Glomerular endothelial cell (primary cell): Measurements from ENCODE around the gene PHC1. TPM values are rescaled to one million over a fixed set of nuclear protein-coding genes. Genes with fewer than 3 reads are reported as not detected.
"Not testable (repeated sequence)": the region's sequence is repeated elsewhere in the genome, so short reads cannot be mapped to it uniquely, and the experiment has no call there.

Experiments
- DNase-seq: peaks from one replicate; pipeline ENCODE4 v3.0.0-alpha.2; 2011; ENCODE audit warnings: low read depth, low spot score; ENCODE audit errors: extremely low read depth
- total RNA-seq: library from RNA; depleted of rRNA; stranded (reverse); fragments of >200 nt; gene quantifications from 2 replicates; pipeline ENCODE4 v1.2.3, GENCODE V29; 2015

PHC1 gene
- total RNA-seq: 25.1 and 32.2 TPM in 2 replicates

GRCh38 chr12:8914033-8914715 is at the start of gene PHC1:
PHC1 (plus strand) TSS chr12:8914509; CDS start chr12:8917678, 3,169 bp downstream.
- peak; percentile 12 for DNase-seq

- no peak for DNase-seq
Observed at GRCh38 chr12:8866429-8866828, 47.9 kb upstream of the PHC1 start.

- no peak for DNase-seq
Observed at GRCh38 chr12:8867009-8867408, 47.3 kb upstream of the PHC1 start.

GRCh38 chr12:8867786-8868185 is 46.5 kb upstream of the PHC1 start:
- DNase-seq: no peak

GRCh38 chr12:8870586-8870985 is 43.7 kb upstream of the PHC1 start:
- no peak for DNase-seq

- DNase-seq: no peak
Observed at GRCh38 chr12:8871068-8871467, 43.2 kb upstream of the PHC1 start.

- no peak for DNase-seq
Observed at GRCh38 chr12:8876887-8877286, 37.4 kb upstream of the PHC1 start.

GRCh38 chr12:8886502-8887284 is 27.6 kb upstream of the PHC1 start:
- no peak for DNase-seq

- DNase-seq: no peak
Observed at GRCh38 chr12:8887285-8887715, 27.0 kb upstream of the PHC1 start.

- peak; percentile 36 for DNase-seq
Observed at GRCh38 chr12:8890313-8891085, 23.8 kb upstream of the PHC1 start.

- DNase-seq: no peak
Observed at GRCh38 chr12:8891976-8892375, 22.3 kb upstream of the PHC1 start.

- no peak for DNase-seq
Observed at GRCh38 chr12:8894378-8894777, 19.9 kb upstream of the PHC1 start.

- DNase-seq: no peak
Observed at GRCh38 chr12:8894986-8895385, 19.3 kb upstream of the PHC1 start.

GRCh38 chr12:8897081-8897480 is 17.2 kb upstream of the PHC1 start:
- no peak for DNase-seq

- DNase-seq: no peak
Observed at GRCh38 chr12:8899830-8900229, 14.5 kb upstream of the PHC1 start.

- DNase-seq: not testable (repeated sequence)
Observed at GRCh38 chr12:8902703-8903102, 11.6 kb upstream of the PHC1 start.

- no peak for DNase-seq
Observed at GRCh38 chr12:8903646-8904045, 10.7 kb upstream of the PHC1 start.

- DNase-seq: no peak
Observed at GRCh38 chr12:8904665-8905064, 9.6 kb upstream of the PHC1 start.

- no peak for DNase-seq
Observed at GRCh38 chr12:8905546-8905945, 8.8 kb upstream of the PHC1 start.

GRCh38 chr12:8906266-8907180 is 7.8 kb upstream of the PHC1 start:
- no peak for DNase-seq
